ENCODE measurements around the gene USP3. TPM values are rescaled to one million over a fixed set of nuclear protein-coding genes. Genes with fewer than 3 reads are reported as not detected.

USP3 gene
- total RNA-seq, 2 experiments from 2014 or later, result 57.1 to 58.6 TPM

DNA sequence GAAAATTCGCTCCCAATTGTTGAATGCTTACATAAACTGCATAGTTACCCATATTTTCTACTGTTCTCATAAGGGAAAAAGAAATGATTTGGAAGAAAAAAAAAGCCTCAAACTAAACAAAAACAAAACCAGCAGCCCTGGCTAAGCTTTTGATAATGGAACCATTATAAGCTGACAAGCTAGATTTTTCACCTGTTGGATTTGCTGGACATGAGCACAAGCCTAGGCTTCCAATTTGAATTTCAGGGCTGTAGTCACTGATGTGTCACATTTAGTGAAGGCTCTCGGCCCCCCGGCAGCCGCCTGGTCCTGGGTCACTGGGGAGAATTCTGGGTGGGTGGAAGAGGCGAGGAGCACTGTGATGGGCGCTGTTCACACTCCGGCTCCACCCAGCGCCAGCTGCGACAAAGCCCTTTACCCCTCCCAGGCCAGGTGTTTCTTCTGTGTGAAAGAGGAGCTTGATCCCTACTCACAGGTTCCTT is 97.4 kb downstream of the USP3 start:
- no peaks in the 10 kb centered on the region for H3K36me3 Mint-ChIP-seq (ENCODE audit: low read depth)
- H3K27ac Mint-ChIP-seq, result peak overlapping the region; percentile 96
- intact Hi-C loops (cut with micrococcal nuclease), result loop anchor here (10.0 kb wide), 1 partner anchor 293 kb away; no protein-coding TSS in a partner anchor
- H3K4me3 Mint-ChIP-seq, result peak overlapping the region; percentile 87
- no peaks in the 10 kb centered on the region for H3K9me3 Mint-ChIP-seq
- no peak for DNase-seq
- H3K4me1 Mint-ChIP-seq (ENCODE audit: low read depth), result peaks cover 50% of the 10 kb centered on the region
- TF ChIP-seq, protein P1, sequence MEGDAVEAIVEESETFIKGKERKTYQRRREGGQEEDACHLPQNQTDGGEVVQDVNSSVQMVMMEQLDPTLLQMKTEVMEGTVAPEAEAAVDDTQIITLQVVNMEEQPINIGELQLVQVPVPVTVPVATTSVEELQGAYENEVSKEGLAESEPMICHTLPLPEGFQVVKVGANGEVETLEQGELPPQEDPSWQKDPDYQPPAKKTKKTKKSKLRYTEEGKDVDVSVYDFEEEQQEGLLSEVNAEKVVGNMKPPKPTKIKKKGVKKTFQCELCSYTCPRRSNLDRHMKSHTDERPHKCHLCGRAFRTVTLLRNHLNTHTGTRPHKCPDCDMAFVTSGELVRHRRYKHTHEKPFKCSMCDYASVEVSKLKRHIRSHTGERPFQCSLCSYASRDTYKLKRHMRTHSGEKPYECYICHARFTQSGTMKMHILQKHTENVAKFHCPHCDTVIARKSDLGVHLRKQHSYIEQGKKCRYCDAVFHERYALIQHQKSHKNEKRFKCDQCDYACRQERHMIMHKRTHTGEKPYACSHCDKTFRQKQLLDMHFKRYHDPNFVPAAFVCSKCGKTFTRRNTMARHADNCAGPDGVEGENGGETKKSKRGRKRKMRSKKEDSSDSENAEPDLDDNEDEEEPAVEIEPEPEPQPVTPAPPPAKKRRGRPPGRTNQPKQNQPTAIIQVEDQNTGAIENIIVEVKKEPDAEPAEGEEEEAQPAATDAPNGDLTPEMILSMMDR (IDR thresholded peaks at IDR 0.05), result no peak
- CTCF ChIA-PET, result interaction anchor here (1.0 to 8.6 kb wide), 4 partner anchors 9 to 135 kb away, joined by 4 to 61 read pairs (median 34); partner anchors contain the start of gene USP3
- no peaks in the 10 kb centered on the region for H3K27me3 Mint-ChIP-seq
- ATAC-seq, result no peak
- POLR2A ChIA-PET, result interaction anchor here (1.7 to 5.4 kb wide), 3 partner anchors 8 to 97 kb away, joined by 4 to 39 read pairs (median 29); partner anchors contain the start of gene USP3

DNA sequence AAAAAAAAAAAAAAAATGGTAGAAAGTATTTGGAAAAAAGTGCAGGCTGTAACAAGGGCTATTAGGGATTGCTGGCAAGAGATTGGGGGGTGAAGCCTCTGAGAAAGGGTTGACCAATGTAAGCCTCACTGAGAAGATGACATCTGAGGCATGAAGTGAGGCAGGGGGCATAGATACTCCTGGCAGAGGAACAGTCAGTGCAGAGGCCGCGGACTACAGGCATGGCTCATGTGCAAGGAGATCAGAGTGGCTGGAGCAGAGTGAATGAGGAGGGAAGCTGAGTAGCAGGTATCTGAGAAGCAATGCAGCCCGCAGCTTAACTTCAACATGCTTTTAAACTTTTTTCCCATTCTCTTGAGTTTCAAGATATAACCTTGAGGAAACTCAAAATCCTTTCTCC is 98.2 kb downstream of the USP3 start:
- POLR2A ChIA-PET, result interaction anchor here (3.7 to 5.4 kb wide), 2 partner anchors 7 to 97 kb away, joined by 29 to 39 read pairs; partner anchors contain the start of gene USP3
- Mint-ChIP-seq H3K27me3 (no peaks in the 10 kb centered on the region), H3K4me1 (ENCODE audit: low read depth) (peaks cover 41% of the 10 kb centered on the region), H3K9me3 (no peaks in the 10 kb centered on the region), H3K4me3 (peak overlapping the region; percentile 31), H3K27ac (no peak overlapping the region), H3K36me3 (ENCODE audit: low read depth) (peaks cover 2% of the 10 kb centered on the region)
- ATAC-seq (no peak), DNase-seq (no peak)
- intact Hi-C loops (cut with micrococcal nuclease), result loop anchor here (10.0 kb wide), 1 partner anchor 292 kb away; no protein-coding TSS in a partner anchor
- CTCF ChIA-PET, result interaction anchor here (4.6 to 8.6 kb wide), 3 partner anchors 8 to 136 kb away, joined by 19 to 61 read pairs (median 48); partner anchors contain the start of gene USP3
- TF ChIP-seq, protein P1 (IDR thresholded peaks at IDR 0.05), result no peak

DNA sequence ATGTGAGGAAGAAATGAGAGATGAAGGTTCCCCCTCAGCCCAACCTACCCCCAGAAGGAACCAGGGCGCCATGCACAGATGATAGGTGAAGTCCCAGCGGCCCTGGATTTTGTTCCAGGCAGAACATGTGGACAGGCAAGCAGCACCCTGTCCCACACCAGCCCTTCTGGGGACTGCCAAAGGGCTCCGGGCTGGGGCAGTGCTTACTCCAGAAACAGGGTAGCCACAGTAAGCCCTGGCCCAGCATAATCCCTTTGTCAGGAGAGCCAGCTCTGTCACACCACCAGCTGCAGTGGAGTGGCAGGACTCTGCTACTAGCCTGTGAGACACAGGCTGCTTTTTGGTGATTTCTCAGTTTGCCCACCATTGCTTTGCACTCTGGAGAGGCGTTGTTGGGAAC is 99.1 kb downstream of the USP3 start:
- ATAC-seq (no peak), DNase-seq (no peak)
- H3K27me3 Mint-ChIP-seq, result no peaks in the 10 kb centered on the region
- H3K27ac Mint-ChIP-seq, result no peak overlapping the region
- TF ChIP-seq, protein P1 (IDR thresholded peaks at IDR 0.05), result no peak
- H3K4me1 Mint-ChIP-seq (ENCODE audit: low read depth), result peaks cover 39% of the 10 kb centered on the region
- H3K4me3 Mint-ChIP-seq, result no peak overlapping the region
- CTCF ChIA-PET, result interaction anchor here (1.0 to 2.2 kb wide), 4 partner anchors 11 to 464 kb away, joined by 3 to 13 read pairs (median 6); no protein-coding TSS in a partner anchor
- POLR2A ChIA-PET, result interaction anchor here (5.4 kb wide), 1 partner anchor 98 kb away, joined by 39 read pairs; the partner anchor contains the start of gene USP3
- intact Hi-C loops (cut with micrococcal nuclease), result loop anchor here (10.0 kb wide), 1 partner anchor 291 kb away; no protein-coding TSS in a partner anchor
- no peaks in the 10 kb centered on the region for H3K9me3 Mint-ChIP-seq
- peaks cover 5% of the 10 kb centered on the region for H3K36me3 Mint-ChIP-seq (ENCODE audit: low read depth)

DNA sequence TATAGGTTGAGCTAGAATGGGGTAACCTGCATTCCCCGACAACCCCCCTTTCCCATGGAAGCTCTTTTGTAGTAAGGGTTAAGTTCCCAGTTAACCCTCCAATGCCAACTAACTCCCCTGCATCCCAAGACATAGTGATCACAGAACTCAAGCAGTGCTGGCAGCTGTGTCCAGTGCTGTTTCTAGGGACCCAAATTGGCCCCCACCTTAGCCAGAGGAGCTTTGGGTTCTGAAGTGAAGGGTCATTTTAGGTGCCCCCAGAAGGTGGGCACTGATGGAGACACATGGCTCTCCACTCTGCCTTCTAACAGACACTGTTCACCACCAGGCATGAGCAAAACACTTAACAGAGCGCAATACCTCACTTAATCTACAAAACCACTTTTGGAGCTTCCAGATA is 99.9 kb downstream of the USP3 start:
- intact Hi-C loops (cut with micrococcal nuclease), result loop anchor here (10.0 kb wide), 1 partner anchor 291 kb away; no protein-coding TSS in a partner anchor
- ChIA-PET POLR2A (interaction anchor here (5.4 kb wide), 1 partner anchor 99 kb away, joined by 39 read pairs; the partner anchor contains the start of gene USP3), CTCF (interaction anchor here (0.7 to 2.2 kb wide), 6 partner anchors 10 to 466 kb away, joined by 3 to 13 read pairs (median 4); no protein-coding TSS in a partner anchor)
- no peaks in the 10 kb centered on the region for H3K27me3 Mint-ChIP-seq
- peaks cover 33% of the 10 kb centered on the region for H3K4me1 Mint-ChIP-seq (ENCODE audit: low read depth)
- TF ChIP-seq, protein P1 (IDR thresholded peaks at IDR 0.05), result no peak
- DNase-seq (no peak), ATAC-seq (no peak)
- H3K36me3 Mint-ChIP-seq (ENCODE audit: low read depth), result peaks cover 7% of the 10 kb centered on the region
- H3K4me3 Mint-ChIP-seq, result no peak overlapping the region
- no peak overlapping the region for H3K27ac Mint-ChIP-seq
- no peaks in the 10 kb centered on the region for H3K9me3 Mint-ChIP-seq

- CTCF ChIA-PET, result interaction anchor here (0.7 to 2.2 kb wide), 5 partner anchors 118 to 465 kb away, joined by 3 to 13 read pairs (median 6); no protein-coding TSS in a partner anchor
- no peak overlapping the region for H3K4me3 Mint-ChIP-seq
- POLR2A ChIA-PET, result no interaction called here
- no peaks in the 10 kb centered on the region for H3K27me3 Mint-ChIP-seq
- peaks cover 7% of the 10 kb centered on the region for H3K36me3 Mint-ChIP-seq (ENCODE audit: low read depth)
- H3K27ac Mint-ChIP-seq, result peak overlapping the region; percentile 84
- no peak for ATAC-seq
- DNase-seq, result peak; percentile 45
- intact Hi-C loops (cut with micrococcal nuclease), result loop anchor here (10.0 kb wide), 1 partner anchor 290 kb away; no protein-coding TSS in a partner anchor
- no peaks in the 10 kb centered on the region for H3K9me3 Mint-ChIP-seq
- TF ChIP-seq, protein P1 (IDR thresholded peaks at IDR 0.05), result no peak
- peaks cover 36% of the 10 kb centered on the region for H3K4me1 Mint-ChIP-seq (ENCODE audit: low read depth)
Measured at GRCh38 chr15:63605036-63605435, 100.6 kb downstream of the USP3 start.

Data from activated CD8-positive, alpha-beta T cell treated with anti-CD3 and anti-CD28 coated beads for 36 hours (primary cell).